IPS-18a (cell line): ENCODE results near the gene CRHR1.

Experiments used
- H3K27ac ChIP-seq: one replicate; pipeline ENCODE4 v1.5.1; 2013; ENCODE audit warnings: low read length
- H3K27me3 ChIP-seq: one replicate; pipeline ENCODE4 v1.6.1; 2013; ENCODE audit warnings: mild to moderate bottlenecking, low read length; ENCODE audit not compliant: control insufficient read depth, insufficient read depth
- H3K36me3 ChIP-seq: one replicate; pipeline ENCODE4 v1.6.1; 2013; ENCODE audit warnings: low read depth, low read length; ENCODE audit not compliant: control insufficient read depth
- H3K4me1 ChIP-seq: one replicate; pipeline ENCODE4 v1.6.1; 2013; ENCODE audit warnings: low read depth, low read length; ENCODE audit not compliant: control insufficient read depth
- H3K4me3 ChIP-seq: one replicate; pipeline ENCODE4 v1.5.1; 2013; ENCODE audit warnings: low read length
- H3K9ac ChIP-seq: one replicate; pipeline ENCODE4 v1.6.1; 2013; ENCODE audit warnings: mild to moderate bottlenecking, low read length, moderate library complexity
- H3K9me3 ChIP-seq: one replicate; pipeline ENCODE4 v1.6.1; 2013; ENCODE audit warnings: low read depth, low read length; ENCODE audit not compliant: control insufficient read depth

CRHR1 gene

DNA sequence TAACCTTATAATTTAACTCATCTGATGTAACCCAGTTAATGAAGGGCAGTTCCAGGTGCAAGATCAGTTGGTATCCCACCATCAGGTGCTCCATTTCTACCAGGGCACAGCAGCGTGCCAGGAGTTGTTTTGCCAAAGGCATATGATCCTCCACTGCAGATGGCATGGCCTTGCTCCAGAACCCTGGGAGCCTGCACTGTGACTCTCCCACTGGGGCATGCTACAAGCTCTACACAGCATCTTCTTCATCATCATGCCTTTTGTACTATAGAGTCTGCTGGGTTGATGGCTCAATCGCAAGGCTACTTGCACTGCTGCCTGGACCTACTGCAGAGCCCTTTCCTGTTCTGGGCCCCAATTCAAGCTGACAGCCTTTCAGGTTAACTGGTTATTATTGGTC, 98.9 kb downstream of the CRHR1 start:
- Histone ChIP-seq H3K9me3 (no peaks in the 10 kb centered on the region), H3K27me3 (no peaks in the 10 kb centered on the region), H3K4me1 (no peaks in the 10 kb centered on the region), H3K4me3 (no peak overlapping the region), H3K9ac (no peak overlapping the region), H3K27ac (no peak overlapping the region), H3K36me3 (no peaks in the 10 kb centered on the region)
